GM23338 (cell line): ENCODE results near the gene GYS2.

Experiments used
- CTCF ChIP-seq, 2 experiments: fragments of 200-600 bp in 1 of 2; sonication (generic) in 1 of 2; conservative IDR thresholded peaks; 2 replicates each; pipeline versions ENCODE4 v1.5.1 to v1.6.1; 2016 to 2017; ENCODE audit warnings: antibody characterized with exemption in 2 of 2, low read depth in 2 of 2, mild to moderate bottlenecking in 2 of 2, moderate library complexity in 1 of 2
- EZH2 ChIP-seq: fragments of 200-600 bp; sonication (generic); IDR thresholded peaks from one replicate; pipeline ENCODE4 v1.8.0; 2017; ENCODE audit warnings: antibody characterized with exemption, mild to moderate bottlenecking, low read depth; ENCODE audit not compliant: unreplicated experiment
- EZH2phosphoT487 ChIP-seq: fragments of 200-600 bp; sonication (generic); IDR thresholded peaks from one replicate; pipeline ENCODE4 v1.8.1; 2018; ENCODE audit warnings: antibody characterized with exemption; ENCODE audit not compliant: unreplicated experiment
- JUNB ChIP-seq: IDR thresholded peaks from one replicate; pipeline ENCODE4 v1.6.1; 2016; ENCODE audit warnings: antibody characterized with exemption; ENCODE audit not compliant: unreplicated experiment

- no peak for TF ChIP-seq CTCF (conservative IDR thresholded peaks at IDR 0.05; ENCODE audit: low read depth in 2 of 2)
- TF ChIP-seq EZH2, result no peak
- no peak for TF ChIP-seq EZH2phosphoT487
- TF ChIP-seq JUNB, result no peak
Observed at GRCh38 chr12:21566223-21566906, 38.3 kb downstream of the GYS2 start.
